ENCODE results near the gene AKAP17A.
"Not testable (repeated sequence)": the region's sequence is repeated elsewhere in the genome, so short reads cannot be mapped to it uniquely, and the experiment has no call there.

The AKAP17A gene

DNA sequence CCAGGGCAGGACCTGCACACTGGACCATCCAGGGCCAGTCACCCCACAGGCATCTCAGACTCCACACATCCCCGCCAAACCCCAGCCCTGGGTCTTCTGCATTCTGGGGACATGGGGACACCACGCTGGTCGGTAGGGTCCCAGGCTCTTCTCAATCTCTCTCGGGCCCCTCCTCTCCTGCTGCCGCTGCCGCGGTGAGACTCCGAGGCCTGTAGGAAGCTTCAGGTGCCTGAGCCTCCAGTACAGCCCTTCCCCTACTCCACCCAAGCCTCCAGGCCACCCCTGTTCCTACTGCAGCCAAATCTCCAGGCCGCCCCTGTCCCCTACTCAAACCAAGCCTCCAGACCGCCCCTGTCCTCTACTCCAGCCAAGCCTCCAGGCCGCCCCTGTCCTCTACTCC is 17.9 kb downstream of the AKAP17A start:
- no peak for DNase-seq

- DNase-seq = no peak
These were observed 18.4 kb downstream of the AKAP17A start for GRCh38 chrX:1609762-1610161.

GRCh38 chrX:1610166-1610565 is 18.8 kb downstream of the AKAP17A start:
- DNase-seq = no peak

DNA sequence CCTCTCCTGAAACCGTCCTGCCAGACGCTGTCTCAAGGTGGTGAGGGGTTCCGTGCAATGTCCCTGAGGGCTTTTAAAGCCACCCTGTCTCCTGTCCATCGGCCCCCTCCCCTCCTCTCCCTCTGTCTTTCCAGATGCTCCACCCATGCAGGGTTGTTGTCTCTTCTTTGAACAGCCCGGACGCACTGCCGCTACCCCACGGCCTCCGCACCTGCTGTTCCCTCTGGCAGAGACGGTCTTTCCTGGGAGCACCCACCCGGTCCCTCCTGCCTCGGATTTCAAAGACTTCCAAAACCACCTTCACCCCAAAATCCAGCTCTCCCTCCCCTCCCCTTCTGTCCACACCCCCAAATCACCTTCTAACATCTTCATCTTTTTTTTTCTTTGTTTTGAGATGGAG is 19.3 kb downstream of the AKAP17A start:
- DNase-seq = no peak

DNA sequence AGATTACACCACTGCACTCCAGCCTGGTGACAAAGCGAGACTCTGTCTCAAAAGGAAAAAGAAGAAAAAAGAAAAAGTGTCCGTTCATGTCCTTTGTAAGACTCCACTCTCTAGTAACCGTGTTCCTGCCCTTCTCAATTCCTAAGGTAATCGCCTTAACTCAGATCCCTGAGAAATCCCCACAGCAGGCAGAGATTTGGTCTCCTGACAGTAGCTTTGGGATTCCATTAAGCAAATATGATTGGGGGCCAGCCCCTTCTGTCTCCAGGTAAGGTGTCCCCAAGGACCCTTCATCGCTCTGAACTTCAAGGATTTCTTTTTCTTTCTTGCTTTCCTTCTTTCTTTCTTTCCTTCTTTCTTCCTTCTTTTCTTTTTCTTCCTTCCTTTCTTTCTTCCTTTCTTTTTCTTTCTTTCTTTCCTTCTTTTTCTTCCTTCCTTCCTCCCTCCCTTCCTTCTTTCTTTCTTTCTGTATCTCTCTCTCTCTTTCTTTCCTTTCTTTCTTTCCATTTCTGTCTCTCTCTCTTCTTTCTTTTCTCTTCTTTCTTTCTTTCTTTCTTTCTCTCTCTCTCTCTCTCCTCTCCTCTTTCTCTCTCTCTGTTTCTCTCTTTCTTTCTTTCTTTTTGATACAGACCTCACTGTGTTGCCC is 21.4 kb downstream of the AKAP17A start:
- no peak for DNase-seq

DNA sequence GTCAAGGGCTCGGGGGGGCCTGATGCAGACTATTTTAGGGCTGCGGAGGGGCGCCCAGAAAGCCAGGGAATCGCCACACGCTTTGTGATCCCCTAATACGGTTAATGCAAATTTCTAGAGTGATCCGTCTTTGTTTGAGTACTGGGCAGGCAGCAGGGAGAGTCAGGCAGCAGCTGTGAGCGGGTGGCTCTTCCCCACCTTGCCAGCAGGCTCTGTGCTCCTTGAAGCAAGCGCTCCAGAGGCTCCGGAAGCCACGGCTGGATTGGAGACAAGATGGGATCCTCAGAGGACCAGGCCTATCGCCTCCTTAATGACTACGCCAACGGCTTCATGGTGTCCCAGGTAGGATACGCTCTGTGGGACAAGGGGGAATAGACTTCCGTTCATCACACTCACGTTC is 23.5 kb downstream of the AKAP17A start, which contains the start of gene ASMT:
ASMT (plus strand) TSS at position 133 of the 400 bp plus-strand sequence; CDS start at position 274, 141 bp downstream.
- no peak for DNase-seq

- DNase-seq = no peak
These were observed 27.3 kb downstream of the AKAP17A start for GRCh38 chrX:1618689-1619088.

- no peak for DNase-seq
These were observed 32.3 kb downstream of the AKAP17A start for GRCh38 chrX:1623691-1624090.

- DNase-seq = not testable (repeated sequence)
These were observed 32.9 kb downstream of the AKAP17A start for GRCh38 chrX:1624158-1624860.

DNA sequence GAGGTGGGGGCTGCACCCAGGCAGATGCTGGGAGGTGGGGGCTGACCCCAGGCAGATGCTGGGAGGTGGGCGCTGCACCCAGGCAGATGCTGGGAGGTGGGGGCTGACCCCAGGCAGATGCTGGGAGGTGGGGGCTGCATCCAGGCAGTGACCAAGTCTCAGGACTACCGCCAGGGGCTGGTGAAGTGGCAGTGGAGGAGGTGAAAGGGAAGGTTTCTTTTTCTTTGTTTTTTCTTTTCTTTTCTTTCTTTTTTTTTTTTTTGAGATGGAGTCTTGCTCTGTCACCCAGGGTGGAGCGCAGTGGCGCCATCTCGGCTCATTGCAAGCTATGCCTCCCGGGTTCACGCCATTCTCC is 33.4 kb downstream of the AKAP17A start:
- not testable (repeated sequence) for DNase-seq

- DNase-seq = no peak
These were observed 37.8 kb downstream of the AKAP17A start for GRCh38 chrX:1629244-1629643.

DNA sequence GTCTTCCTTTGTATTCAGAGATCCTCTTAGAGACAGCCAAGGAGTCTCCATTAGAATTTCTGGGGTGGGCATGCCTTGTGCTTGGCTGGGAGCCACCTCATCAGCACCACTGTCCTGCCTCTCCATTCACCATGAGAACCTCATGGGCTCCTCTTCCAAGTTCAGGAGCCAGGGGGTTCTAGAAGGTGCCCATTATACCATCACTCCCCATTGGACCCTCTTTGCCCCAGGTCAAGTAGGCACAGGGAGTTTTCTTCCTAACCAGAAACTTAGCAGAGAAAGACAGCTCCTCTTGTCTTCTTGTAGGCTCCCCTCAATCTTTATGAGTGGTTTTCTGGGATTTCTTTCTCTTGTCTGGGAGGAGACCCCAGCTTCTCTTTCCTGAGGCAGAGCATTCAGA is 54.6 kb downstream of the AKAP17A start:
- DNase-seq = no peak

DNA sequence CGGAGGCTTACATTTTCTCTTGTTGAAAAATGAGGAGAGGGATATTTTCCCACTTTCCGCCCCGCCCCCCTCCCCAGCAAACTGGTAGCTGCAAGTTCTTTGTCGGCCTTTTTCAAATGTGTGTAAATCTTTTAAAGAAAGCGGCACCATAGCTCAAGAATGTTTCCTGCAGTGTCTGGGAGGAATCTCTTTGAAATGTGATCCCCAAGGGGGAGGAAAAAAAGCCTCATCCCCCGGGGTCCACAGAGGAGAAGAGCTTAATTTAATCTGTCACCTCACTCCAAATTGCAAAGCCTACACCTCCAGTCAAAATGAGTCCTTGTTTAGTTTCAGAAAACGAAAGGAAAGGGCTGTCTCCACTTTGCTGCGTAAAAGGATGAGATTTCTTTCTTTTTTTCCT is 58.2 kb downstream of the AKAP17A start:
- DNase-seq = no peak
